WERI-Rb-1 (cell line): ENCODE results near the gene PSMC5.

Experiments
- DNase-seq: peaks from one replicate; pipeline ENCODE4 v3.0.0-alpha.2; 2020
- H3K27ac ChIP-seq: fragments of 250-450 bp; sonication (Bioruptor Pico); 2 replicates; pipeline ENCODE4 v1.5.1; 2020; ENCODE audit warnings: mild to moderate bottlenecking, moderate library complexity
- H3K27me3 ChIP-seq: fragments of 250-450 bp; sonication (Bioruptor Pico); 2 replicates; pipeline ENCODE4 v1.5.1; 2021; ENCODE audit warnings: mild to moderate bottlenecking, low read depth, moderate library complexity; ENCODE audit not compliant: insufficient read depth, severe bottlenecking
- H3K36me3 ChIP-seq: fragments of 250-450 bp; sonication (Bioruptor Pico); 2 replicates; pipeline ENCODE4 v1.5.1; 2020; ENCODE audit warnings: mild to moderate bottlenecking, moderate library complexity
- H3K4me3 ChIP-seq: 2 replicates; pipeline ENCODE4 v1.5.1; 2011; ENCODE audit warnings: low read depth, mild to moderate bottlenecking, control low read depth, low read length
- H3K9me3 ChIP-seq: fragments of 250-450 bp; sonication (Bioruptor Pico); 2 replicates; pipeline ENCODE4 v1.5.1; 2021; ENCODE audit warnings: mild to moderate bottlenecking, moderate library complexity; ENCODE audit not compliant: severe bottlenecking
- CTCF ChIP-seq: IDR thresholded peaks from 2 replicates; pipeline ENCODE4 v1.5.1; 2011; ENCODE audit warnings: low read depth, mild to moderate bottlenecking, control low read depth, inconsistent platforms, low read length

Gene PSMC5

GRCh38 chr17:63827002-63827800 is at the start of gene PSMC5, which contains the start of gene FTSJ3:
PSMC5 (plus strand) TSS chr17:63827431; CDS start chr17:63827491, 60 bp downstream.
FTSJ3 (minus strand) TSS chr17:63827663; CDS start chr17:63826902, 761 bp downstream.
- DNase-seq, result peak; percentile 98
- TF ChIP-seq CTCF, result peak; percentile 88
- no peaks in the 10 kb centered on the region for H3K9me3 ChIP-seq
- peak within 1 kb of the TSS; percentile 98 for H3K27ac ChIP-seq
- peaks cover 80% of the 10 kb centered on the region for H3K36me3 ChIP-seq
- peak within 1 kb of the TSS; percentile 71 for H3K4me3 ChIP-seq
- H3K27me3 ChIP-seq, result no peaks in the 10 kb centered on the region

- Histone ChIP-seq H3K27me3 (no peaks in the 10 kb centered on the region), H3K36me3 (peaks cover 95% of the 10 kb centered on the region), H3K4me3 (no peak overlapping the region), H3K27ac (no peak overlapping the region), H3K9me3 (no peaks in the 10 kb centered on the region)
- TF ChIP-seq CTCF, result no peak
- no peak for DNase-seq
These were observed 46.7 kb upstream of the PSMC5 start for GRCh38 chr17:63780507-63780906.

GRCh38 chr17:63780928-63781327 is 46.3 kb upstream of the PSMC5 start:
- Histone ChIP-seq H3K27ac (no peak overlapping the region), H3K27me3 (no peaks in the 10 kb centered on the region), H3K4me3 (no peak overlapping the region), H3K9me3 (no peaks in the 10 kb centered on the region), H3K36me3 (peaks cover 95% of the 10 kb centered on the region)
- TF ChIP-seq CTCF, result no peak
- DNase-seq, result no peak

- Histone ChIP-seq H3K4me3 (no peak overlapping the region), H3K9me3 (no peaks in the 10 kb centered on the region), H3K27me3 (no peaks in the 10 kb centered on the region), H3K36me3 (peaks cover 95% of the 10 kb centered on the region), H3K27ac (no peak overlapping the region)
- TF ChIP-seq CTCF, result no peak
- no peak for DNase-seq
These were observed 43.7 kb upstream of the PSMC5 start for GRCh38 chr17:63783522-63783921.

- H3K27me3 ChIP-seq, result no peaks in the 10 kb centered on the region
- TF ChIP-seq CTCF, result no peak
- no peaks in the 10 kb centered on the region for H3K9me3 ChIP-seq
- H3K27ac ChIP-seq, result no peak overlapping the region
- H3K4me3 ChIP-seq, result no peak overlapping the region
- no peak for DNase-seq
- H3K36me3 ChIP-seq, result peaks cover 95% of the 10 kb centered on the region
These were observed 41.7 kb upstream of the PSMC5 start for GRCh38 chr17:63785556-63785955.
